Measurements from ENCODE around the gene MATK.

Gene MATK, protein sequence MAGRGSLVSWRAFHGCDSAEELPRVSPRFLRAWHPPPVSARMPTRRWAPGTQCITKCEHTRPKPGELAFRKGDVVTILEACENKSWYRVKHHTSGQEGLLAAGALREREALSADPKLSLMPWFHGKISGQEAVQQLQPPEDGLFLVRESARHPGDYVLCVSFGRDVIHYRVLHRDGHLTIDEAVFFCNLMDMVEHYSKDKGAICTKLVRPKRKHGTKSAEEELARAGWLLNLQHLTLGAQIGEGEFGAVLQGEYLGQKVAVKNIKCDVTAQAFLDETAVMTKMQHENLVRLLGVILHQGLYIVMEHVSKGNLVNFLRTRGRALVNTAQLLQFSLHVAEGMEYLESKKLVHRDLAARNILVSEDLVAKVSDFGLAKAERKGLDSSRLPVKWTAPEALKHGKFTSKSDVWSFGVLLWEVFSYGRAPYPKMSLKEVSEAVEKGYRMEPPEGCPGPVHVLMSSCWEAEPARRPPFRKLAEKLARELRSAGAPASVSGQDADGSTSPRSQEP

DNA sequence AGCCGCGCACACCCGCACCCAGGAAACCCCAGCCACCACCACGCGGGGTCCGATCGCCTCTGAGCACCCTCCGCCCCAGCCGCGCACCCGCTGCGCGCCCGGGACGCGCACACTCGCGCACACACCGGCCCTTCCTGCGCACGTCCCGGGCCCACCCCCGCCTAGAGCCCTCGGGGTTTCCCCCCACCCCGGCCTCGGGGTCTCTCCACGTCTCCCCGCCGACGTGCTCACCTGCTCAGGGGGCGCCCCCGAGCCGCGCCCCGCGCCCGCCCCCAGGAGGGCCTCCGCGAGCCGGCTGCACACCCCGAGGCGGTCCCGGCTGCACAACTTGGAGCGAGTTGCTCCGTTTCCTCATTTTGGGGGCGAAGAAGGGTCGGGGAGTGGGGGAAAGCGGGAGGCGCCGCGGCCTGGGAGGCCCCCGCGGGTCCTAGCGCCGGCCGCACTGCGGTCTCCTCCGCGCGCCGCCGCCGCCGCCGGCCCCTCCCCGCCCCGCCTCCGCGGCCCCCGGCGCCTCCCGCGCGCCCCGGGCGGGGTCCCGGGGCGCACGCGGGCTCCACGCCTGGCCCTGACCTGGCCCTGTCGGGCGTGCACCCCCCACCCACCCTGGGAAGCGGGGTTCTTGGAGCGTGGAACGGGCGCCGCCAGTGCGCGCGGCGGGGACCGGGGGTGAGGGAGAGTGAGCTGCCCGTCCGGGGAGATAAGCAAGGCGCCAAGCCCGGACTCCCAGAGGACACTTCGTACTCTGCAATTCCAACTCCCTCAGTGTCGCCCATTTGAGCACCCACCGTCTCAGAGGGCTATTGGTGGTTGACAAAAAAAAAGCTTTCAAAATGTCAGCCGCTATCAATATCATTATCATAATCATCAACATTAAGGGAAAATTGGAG is at the start of gene MATK:
Gene MATK, minus strand, starts transcription at position 444 of the 887 bp plus-strand sequence. CDS start 1,246 bp downstream, outside the sequence.
- DNase-seq: no peak

DNA sequence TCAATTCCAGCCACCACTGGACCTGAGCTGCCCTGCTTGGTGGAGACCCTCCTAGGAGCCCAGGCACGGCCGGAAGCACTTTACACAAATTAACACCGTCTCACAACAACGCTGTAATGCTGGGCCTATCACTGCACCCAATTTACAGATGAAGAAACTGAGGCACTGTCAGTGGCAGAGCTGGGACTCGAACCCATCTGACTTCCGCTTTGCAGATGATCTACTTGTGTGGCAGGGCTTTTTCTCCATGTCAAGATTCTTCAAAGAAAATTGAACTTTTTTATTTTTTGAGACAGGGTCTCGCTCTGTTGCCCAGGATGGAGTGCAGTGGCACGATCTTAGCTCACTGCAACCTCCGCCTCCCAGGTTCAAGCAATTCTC is 48.9 kb upstream of the MATK start:
- DNase-seq: no peak

DNA sequence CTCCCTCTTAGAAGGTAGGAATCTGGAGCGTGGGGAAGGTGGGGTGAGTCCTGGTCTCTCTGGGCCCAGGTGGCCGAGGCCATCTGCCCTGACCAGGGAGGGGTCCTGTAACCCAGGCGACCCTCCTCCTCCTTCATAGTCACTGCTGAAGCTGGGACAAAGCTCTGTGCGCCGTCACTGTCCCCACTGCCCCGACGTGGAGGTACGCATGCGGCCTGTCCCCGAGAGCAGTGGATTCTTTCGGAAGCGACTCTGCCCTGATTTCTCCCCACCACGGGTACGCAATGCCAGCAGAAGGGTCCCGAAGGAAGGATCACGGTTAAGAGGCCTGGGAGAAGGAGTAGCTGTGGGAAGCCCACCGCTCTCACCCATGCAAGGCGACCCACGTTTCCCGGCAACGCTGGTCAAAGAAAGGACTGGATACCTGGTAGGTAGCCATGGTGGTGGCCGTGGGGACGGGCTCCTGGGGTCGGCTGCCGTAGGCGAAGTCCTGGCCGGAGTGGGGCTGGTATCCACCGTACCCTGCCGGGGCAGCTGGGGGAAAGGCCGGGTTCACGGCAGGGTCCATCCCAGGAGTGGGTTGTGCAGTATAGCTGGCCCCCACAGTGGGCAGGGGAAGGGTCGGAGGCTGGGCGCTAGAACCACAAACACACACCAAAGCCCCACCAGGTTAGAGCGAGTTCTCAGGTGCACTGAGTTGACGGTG is 48.3 kb upstream of the MATK start:
- no peak for DNase-seq

DNA sequence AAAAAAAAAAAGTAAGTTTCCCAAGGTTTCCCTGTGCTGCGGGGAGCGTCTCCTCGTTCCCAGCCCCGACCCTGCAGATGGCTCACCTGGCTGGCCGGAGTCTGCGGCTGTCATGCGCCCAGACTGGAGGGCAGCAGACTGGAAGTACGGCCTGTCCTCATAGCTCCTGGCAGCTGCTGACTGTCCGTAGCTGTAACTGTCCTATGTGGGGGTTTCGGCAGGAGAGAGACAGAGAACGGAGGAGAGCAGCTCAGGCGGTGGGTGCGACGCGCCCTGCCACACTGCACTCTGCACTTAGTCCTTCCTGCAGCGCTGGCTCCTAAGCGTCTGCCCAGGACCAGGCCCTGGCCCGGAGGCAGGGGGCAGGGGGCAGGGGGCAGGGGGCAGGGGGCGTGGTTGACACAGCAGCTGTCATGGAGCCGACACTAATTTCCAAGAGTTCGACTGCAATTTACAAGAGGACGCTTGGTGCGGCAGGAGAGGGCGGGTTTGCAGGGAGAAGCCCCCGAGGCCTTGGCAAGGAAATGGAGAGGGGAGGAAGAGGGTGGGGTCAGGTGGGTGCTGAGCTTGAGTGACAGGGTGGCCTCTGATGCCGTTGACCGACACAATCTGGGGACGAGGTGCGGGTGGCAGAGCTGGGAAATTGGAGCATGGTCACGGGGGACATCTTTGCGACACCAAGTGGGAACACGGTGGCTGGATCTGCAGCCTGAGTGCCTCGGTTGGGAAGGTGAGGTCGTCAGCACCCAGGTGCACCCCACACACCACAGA is 47.6 kb upstream of the MATK start:
- no peak for DNase-seq

DNA sequence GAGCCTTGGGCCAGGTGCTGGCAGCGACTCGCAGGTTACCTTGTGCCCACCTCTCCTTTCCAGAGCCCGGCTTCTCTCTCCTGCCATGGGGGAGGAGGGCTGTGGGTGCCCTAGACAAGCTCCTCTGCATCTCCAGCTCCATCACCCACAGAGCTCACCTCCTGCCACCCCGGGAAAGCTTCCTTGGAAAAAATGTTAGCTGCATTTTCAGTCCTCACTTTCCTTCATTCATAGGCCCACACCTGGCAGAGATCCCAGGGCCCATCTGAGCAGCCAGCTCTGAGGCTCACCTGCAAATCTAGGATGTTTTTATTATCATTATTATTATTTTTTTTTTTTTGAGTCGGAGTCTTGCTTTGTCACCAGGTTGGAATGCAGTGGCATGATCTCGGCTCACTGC is 45.8 kb upstream of the MATK start:
- DNase-seq: no peak

DNA sequence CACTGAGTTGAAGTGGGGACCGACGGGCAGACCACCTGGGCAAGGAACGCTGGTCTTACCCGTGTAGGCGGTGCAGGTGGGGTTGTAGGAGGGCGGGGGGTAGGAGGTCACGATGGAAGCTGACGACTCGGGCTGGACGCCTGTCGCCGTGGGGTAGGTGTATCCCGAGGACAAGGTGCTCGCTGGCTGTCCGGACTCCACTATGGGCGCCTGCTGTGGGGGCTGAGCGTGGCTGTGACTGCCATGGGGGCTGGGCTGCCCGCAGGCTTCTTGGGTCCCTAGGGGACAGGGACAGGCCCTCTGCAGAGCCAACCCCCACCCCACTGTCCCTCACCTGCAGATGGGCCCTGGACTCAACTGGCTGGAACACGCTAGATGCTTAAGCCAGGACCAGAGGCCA is 45.4 kb upstream of the MATK start:
- no peak for DNase-seq

DNA sequence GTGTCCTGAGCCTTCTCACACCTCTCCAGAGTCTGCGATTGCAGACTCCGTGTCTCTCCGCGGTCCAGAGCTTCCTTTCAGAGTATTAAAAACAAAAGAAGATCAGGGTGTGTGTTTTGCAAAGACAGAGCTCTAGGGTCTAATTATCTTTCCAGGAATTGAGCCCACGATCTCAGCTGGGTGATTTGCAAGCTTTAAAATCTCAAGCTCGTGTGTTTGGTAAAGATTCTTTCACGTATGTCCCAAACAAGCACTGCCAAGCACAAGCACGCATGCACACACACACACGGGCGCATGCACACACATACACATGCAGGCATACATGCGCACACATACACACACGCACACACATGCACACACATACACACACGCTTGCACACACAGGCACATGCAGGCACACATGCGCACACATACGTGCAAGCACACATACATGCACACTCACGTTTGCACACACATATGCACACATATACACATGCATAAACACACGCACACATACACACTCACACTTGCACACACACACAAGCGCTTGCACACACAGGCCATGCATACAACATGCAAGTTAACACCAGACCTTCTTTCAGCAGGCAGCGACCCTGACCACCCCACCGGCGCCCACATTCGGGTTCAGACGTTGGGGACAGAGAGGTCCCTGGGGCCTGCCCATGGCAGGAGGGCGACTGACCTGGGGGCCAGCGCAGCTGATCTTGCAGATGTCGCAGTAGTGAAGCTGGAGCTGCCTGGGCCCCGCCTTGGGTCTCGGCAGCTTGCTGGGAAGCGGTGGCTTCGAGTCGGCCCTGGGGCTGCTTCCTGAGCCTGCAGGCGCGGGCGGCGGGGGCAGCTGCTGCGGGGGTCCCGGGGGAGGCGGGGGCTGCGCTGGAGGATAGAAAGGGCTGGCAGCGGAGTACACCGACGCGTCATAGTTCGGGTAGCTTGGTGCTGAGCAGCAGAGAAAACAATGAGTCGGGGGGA is 44.7 kb upstream of the MATK start:
- DNase-seq: no peak

DNA sequence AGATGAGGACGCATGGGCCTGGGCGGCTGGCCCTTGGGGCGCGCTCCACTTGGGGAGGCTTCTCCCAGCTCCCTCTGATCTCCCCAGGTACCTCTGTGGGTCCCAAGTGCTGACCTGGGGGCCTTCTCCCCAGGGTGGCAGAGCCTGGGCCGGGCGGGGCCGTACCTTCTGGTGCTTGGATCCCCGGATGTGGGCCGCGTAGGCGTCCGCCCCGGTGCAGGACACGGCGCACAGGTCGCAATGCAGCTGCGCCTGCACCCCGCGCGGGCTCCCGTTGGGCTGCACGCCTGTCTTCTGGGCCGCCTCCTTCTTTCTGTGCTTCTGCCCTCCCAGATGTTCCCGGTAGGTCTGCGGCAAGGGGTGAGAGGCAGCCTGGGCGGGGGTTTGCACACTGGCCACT is 41.1 kb upstream of the MATK start:
- DNase-seq: no peak

GRCh38 chr19:3826163-3826562 is 40.0 kb upstream of the MATK start:
- DNase-seq: no peak

DNA sequence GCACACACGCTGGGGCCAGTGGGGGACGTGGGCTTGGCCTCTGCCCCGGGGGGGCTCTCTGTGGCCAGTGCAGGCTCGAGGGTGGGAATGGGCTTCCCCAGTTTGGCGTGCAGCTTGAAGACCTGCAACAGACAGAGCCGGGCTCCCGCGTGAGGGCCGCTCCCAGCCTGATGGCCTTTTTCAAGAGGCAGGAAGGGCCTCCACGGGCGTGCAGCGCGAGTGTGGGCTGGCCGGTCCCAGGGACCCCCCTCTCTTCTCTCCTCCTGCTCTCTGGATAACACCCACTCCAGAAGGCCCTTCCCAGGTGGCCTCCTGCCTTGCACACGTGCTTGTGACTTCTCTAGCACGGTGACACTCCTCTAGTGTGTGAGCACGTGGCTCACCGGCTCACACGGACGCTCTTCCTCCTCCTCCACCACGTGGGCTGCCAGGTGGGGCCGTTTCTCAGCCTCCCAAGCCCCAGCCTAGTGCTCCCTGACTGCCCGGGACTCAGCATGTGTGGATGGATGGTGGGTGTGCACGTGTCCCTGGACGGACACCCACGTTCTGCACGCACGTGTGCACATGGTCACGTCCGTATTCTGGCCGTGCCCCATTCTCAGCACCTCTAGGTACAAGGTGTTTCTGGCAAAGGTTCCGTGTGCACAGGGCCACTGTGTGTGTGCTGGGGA is 39.2 kb upstream of the MATK start:
- no peak for DNase-seq

DNA sequence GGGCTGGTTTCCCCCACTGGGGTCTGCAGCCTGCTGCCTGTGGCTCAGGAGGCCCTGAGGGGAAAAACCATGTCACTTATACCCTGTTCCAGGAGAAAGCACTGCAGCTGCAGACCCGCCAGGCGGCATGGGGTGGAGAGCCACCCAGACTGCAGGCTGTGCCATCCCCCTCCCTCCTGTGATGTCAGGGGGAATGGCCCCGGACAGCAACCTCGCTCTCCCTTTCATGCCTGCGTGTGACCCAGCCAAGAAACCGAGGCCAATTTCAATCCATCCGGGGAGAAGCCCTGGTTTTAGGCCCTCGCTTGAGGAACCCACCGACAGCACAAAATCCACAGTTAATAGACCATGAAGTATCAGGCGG is 37.2 kb upstream of the MATK start:
- no peak for DNase-seq

DNA sequence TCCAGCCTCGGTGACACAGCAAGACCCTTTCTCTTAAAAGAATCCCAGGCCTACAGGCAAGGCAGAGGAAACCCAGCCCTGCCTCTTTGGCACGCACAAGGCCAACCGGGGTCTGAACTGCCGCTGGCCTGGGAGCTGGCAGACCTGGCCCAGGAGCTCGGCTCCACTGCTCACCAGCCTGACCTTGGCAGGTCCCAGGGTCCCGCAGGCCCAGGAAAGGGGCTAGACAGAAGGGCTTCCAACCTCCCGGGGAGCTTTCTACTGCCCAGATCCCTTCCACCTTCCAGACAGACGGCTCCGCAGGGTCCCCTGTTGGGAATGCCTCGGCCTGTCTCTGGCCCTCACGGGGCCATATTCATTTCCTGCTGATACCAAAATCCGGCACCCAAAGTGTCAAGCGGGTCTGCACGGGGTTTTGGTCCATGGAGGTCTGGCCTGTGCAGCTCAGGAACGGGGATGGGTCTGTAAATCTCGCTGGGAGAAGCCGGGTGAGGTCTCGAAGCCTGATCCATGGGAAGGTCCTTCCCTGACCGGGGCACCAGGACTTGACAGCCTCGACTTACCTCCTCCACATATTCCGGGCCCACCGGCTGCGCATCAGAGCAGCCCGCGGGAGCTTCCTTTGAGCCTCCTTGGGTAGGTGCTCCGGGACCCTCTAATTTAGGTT is 36.6 kb upstream of the MATK start:
- DNase-seq: no peak

DNA sequence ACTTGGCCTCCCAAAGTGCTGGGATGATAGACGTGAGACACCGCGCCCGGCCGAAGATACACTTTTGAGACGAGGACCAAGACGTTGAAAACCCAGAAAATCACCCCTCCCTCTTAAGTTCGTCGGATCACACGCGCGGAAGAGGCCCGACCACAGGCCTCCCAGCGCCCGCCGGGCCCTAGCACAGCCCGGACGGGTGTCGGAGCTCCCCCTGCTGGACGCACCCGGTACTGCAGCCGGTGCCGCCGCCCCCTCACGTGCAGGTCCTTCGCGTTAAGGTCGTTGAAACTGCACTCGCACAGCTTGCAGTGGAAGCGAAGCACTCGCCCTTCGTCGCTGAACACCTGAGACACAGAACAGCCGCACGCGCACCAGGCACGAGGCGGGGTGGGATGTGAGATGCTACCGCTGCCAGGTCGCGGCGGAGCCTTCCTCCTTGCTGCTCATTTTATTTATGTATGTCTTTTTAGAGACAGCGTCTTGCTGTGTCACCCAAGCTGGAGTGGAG is 35.7 kb upstream of the MATK start:
- DNase-seq: no peak

DNA sequence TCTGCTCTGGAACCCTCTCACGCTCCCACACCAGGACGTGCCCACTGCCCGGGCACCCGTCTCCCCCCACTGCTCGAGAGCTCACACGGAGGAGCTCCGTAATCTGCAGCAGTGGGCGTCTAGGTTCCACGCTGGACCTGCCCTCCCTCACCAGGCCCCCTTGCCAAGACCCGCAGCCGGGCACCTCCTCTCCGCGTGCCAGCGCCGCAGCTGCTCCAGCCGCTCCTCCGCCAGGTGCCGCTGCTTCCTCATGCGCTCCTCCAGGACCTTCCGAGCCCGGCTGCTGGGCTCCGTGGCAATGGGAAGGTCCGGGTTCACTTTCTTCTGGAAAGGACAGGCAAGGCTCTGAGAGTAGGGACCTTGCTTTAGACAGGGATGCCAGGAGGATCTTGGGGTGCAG is 35.0 kb upstream of the MATK start:
- no peak for DNase-seq

- no peak for DNase-seq
Measured at GRCh38 chr19:3819989-3820388, 33.8 kb upstream of the MATK start.

DNA sequence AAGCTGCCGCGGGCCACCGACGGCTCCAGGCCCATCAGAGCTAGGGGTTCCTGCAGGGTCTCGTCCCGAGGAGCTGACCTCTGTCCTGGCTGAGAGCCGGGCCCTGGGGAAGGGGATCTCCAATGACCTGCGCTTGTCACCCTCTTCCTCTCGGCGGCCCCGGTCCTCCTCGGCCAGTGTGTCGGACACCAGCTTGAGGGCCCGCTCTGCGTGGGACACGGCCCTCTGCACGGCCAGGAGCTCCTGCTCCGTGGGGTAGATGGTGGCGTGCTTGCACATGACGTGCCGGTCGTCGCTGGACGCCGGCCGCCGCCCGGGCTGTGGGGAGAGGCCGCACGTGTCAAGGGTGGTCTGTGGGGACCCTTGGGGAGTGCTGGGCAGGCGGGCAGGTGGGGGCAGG is 32.7 kb upstream of the MATK start:
- no peak for DNase-seq

DNA sequence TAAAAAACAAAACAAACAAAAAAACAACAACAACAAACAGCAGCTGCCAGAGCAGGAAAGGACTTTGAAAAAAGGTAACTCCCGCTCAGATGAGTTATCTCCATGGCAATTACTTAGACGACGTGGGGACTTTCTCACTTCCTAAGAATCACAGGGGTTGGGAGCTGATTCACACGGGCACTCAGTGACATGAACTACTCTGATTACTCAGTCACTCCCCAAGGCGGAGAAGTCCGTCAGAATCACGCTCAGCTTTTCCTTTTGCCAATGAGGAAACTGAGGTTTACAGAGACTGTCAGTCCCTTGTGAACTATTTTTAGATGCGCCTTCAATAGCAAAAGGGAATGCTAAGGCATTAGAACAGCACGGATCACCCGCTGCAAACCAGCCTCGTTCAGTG is 32.3 kb upstream of the MATK start:
- no peak for DNase-seq

DNA sequence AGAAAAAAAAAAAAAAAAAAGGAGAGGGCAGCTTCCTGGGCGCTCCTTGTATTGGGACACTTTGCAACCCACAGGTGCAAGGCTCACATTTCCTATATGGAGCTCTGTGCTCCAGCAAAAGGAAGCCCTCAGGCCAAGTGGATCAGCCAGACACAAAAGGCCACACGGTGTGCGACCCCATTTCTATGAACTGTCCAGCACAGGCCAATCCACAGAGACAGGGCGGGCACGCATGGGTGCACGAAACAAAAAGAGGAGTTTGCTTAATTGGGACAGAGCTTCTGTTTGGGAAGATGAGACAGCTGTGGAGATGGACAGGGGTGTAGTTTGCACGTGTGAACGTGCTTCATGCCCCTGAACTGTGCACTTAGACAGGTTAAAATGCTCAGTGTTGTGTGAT is 31.6 kb upstream of the MATK start:
- DNase-seq: no peak

GRCh38 chr19:3816566-3817218 is 30.5 kb upstream of the MATK start:
- no peak for DNase-seq
